ACC112 (cell line): ENCODE measurements around the gene CADM3.

Experiments used
- H2AFZ ChIP-seq: fragments of 200-600 bp; sonication (generic); one replicate; pipeline ENCODE4 v1.6.0; 2017; ENCODE audit warnings: antibody characterized with exemption, low read length; ENCODE audit not compliant: unreplicated experiment
- H3K27ac ChIP-seq: fragments of 200-600 bp; sonication (generic); 2 replicates; pipeline ENCODE4 v1.5.1; 2014; ENCODE audit warnings: low read depth, mild to moderate bottlenecking, antibody characterized with exemption, low read length, moderate library complexity
- H3K27me3 ChIP-seq: fragments of 200-600 bp; sonication (generic); 2 replicates; pipeline ENCODE4 v1.6.1; 2014; ENCODE audit warnings: mild to moderate bottlenecking, antibody characterized with exemption, low read length, moderate library complexity, mixed read lengths; ENCODE audit not compliant: insufficient read depth
- H3K36me3 ChIP-seq: fragments of 200-600 bp; sonication (generic); 2 replicates; pipeline ENCODE4 v1.6.1; 2016; ENCODE audit warnings: mild to moderate bottlenecking, antibody characterized with exemption, low read length, moderate library complexity, mixed read lengths; ENCODE audit not compliant: insufficient read depth
- H3K4me1 ChIP-seq: fragments of 200-600 bp; sonication (generic); one replicate; pipeline ENCODE4 v1.6.1; 2016; ENCODE audit warnings: low read length, mixed read lengths; ENCODE audit not compliant: insufficient read depth, unreplicated experiment, control insufficient read depth
- H3K4me3 ChIP-seq: fragments of 200-600 bp; sonication (generic); 2 replicates; pipeline ENCODE4 v1.5.1; 2014; ENCODE audit warnings: mild to moderate bottlenecking, low read depth, low read length
- H3K79me2 ChIP-seq: fragments of 200-600 bp; sonication (generic); one replicate; pipeline ENCODE4 v1.6.0; 2016; ENCODE audit warnings: low read length; ENCODE audit not compliant: control insufficient read depth, unreplicated experiment, insufficient read depth

Gene CADM3

DNA sequence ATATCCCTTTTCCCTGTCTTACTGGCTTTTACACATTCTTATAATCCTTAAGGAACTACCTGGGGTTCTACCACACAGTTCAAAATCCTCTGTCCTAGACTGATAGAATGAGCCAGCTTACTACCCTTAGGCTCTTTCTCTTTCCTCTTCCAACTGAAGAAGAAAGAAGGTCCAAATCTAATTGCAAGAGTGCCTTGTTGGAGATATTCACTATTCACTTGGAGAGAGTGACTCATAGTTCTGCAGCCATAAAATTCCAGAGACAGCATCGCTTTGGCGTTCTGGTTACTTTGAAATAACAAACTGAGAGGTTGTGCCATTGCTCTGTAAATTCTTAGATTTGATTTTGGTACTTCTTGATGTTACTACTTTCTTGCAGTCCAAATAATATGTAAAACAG is 4.2 kb downstream of the CADM3 start:
- no peaks in the 10 kb centered on the region for H3K4me1 ChIP-seq
- no peak overlapping the region for H2AFZ ChIP-seq
- no peaks in the 10 kb centered on the region for H3K79me2 ChIP-seq
- H3K27me3 ChIP-seq = peaks cover 91% of the 10 kb centered on the region
- H3K36me3 ChIP-seq = no peaks in the 10 kb centered on the region
- no peak overlapping the region for H3K27ac ChIP-seq
- no peak overlapping the region for H3K4me3 ChIP-seq

DNA sequence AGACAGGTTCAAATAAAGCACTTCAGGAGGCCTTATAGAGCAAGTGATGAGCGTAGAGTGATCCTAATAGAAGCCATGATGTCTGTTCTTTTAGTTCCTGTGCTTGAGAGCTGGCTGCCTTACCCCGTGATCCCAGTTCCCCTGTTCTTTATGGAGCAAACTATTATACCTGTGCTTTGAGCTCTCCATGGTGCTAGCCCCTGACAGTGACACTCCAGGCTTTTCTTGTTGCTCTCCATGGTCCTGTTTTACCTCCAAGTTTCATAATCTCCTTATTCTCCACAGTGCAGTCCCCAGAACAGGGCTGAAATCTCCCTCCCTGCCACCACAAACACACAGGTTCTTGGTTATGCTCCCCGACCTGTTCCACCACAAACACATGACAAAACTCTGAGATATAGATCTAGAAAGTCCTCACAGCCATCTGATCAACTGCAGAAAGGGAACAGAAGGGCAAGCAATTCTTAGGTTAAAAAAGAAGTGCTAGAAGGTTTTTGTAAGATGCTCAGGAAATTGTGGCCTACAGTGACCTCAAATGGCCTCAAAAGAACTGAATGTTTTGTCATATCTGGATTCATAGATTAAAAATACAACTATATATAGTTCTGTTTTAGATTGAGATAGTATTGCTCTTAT is 6.0 kb downstream of the CADM3 start:
- Histone ChIP-seq H3K27me3 (peaks cover 91% of the 10 kb centered on the region), H3K27ac (no peak overlapping the region), H3K36me3 (no peaks in the 10 kb centered on the region), H3K4me3 (no peak overlapping the region), H3K4me1 (no peaks in the 10 kb centered on the region), H3K79me2 (no peaks in the 10 kb centered on the region), H2AFZ (no peak overlapping the region)

DNA sequence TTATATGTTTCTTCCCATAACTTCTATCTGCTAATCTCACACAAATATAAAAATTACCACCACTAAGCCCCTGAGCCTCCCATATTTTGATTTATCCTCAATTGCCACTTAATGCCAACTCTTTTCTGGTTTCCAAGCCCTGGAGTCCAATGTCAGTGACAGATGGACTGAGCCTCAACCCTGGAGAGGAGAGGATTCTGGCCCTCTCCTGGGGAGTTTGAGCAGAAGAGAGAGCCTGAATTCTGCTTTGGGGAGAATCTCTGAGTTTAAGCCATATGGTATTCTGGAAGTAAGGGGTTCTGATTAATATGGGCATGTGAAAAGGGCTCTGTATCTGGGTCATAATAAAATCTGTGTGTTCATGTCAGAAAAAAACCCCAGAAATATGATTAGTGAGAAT is 8.5 kb downstream of the CADM3 start:
- H3K4me3 ChIP-seq = no peak overlapping the region
- no peaks in the 10 kb centered on the region for H3K36me3 ChIP-seq
- no peak overlapping the region for H3K27ac ChIP-seq
- peaks cover 91% of the 10 kb centered on the region for H3K27me3 ChIP-seq
- H2AFZ ChIP-seq = no peak overlapping the region
- H3K4me1 ChIP-seq = no peaks in the 10 kb centered on the region
- H3K79me2 ChIP-seq = no peaks in the 10 kb centered on the region

DNA sequence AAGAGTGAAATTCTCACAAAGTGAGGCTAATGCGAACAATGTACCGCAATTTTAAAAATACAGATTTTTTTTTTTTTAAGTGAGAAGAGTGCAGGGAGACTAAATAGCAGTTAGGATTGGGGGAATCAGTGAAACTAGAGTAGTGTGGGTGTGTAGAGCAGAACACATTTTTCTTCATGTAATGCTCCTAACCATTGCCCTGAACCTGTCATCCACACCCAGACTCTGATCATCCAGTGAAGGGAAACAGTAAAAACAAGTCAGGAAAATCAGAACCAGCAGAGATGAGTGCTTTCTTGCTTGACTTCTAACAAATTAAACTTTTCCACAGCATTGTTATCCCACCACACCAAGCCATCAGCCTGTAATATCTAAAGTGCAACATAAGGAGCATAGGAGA is 9.1 kb downstream of the CADM3 start:
- Histone ChIP-seq H3K36me3 (no peaks in the 10 kb centered on the region), H3K27me3 (peaks cover 91% of the 10 kb centered on the region), H2AFZ (no peak overlapping the region), H3K4me1 (no peaks in the 10 kb centered on the region), H3K79me2 (no peaks in the 10 kb centered on the region), H3K27ac (no peak overlapping the region), H3K4me3 (no peak overlapping the region)

DNA sequence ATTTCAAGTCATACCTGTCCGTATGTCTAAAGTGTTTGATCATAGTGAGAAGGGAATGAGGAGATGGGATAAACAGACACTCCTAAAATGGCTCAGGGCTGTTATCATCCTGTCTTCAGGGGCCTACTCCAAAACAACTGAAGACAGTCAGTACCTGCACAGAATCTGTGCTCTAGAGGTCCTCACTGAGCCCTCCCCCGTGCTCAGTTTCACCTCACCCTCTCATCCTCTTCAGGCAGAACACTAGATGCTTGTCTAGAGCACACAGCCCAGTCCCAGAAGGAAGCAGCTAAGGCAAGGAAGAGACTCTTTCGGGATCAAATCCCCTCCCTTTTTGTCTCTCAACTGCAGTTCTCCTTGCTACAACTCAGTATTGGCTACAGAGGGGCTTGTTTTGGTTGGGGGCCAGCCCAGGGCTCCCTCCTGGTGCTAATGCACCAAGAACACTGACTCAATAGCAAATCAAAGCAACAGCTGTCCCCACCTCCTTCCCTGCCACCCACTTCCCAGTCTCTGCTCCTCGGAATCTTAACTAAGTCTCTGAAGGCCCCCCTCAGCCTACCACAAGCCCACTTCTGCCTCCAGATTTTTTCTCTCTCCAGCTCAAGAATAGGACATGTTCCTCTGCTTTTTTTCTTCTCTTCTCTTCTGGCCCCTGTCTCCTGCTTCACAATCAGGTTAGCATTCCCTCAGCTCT is 10.1 kb downstream of the CADM3 start:
- Histone ChIP-seq H3K36me3 (no peaks in the 10 kb centered on the region), H3K79me2 (no peaks in the 10 kb centered on the region), H3K4me1 (no peaks in the 10 kb centered on the region), H3K27ac (no peak overlapping the region), H3K27me3 (peaks cover 91% of the 10 kb centered on the region), H2AFZ (no peak overlapping the region), H3K4me3 (no peak overlapping the region)

DNA sequence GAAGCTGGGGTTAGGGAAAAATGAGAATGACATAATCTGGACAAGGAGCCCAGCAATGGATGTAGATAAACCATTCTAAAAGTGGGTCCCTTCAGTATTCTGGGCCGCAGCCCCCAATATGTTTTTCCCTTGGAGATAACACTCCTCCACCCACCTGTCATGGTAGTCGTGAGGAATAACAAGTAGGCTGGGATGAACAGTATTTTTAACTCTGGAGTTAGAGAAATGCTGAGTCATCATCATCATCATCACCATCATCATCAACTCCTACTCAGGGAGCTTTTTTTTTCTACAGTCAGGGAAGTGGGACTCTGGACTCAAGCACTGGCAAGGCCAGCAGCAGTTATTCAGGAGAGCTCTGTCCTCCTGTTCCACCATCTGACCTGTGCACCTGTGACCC is 12.8 kb downstream of the CADM3 start:
- Histone ChIP-seq H3K4me1 (no peaks in the 10 kb centered on the region), H2AFZ (no peak overlapping the region), H3K36me3 (no peaks in the 10 kb centered on the region), H3K27ac (no peak overlapping the region), H3K27me3 (peaks cover 100% of the 10 kb centered on the region), H3K4me3 (no peak overlapping the region), H3K79me2 (no peaks in the 10 kb centered on the region)

DNA sequence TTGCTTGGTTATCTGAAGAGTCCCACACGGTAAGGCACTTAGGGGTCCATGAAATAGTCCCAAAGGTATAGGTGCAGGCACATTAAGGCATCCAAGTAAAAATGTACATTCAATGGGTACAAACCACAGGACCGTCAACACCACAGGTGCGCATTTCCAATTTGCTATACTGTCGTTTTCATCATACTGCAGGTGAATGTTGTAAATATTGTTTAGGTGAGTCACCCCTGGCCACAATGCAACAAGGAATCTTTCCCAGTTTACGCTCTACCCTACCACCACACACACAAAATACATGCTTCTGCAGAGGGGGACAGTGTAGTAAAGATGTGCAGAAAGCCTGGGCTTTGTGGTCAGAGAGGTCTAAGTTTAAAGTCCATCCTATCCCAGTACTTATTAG is 13.7 kb downstream of the CADM3 start:
- H3K4me1 ChIP-seq = no peaks in the 10 kb centered on the region
- no peak overlapping the region for H3K4me3 ChIP-seq
- peaks cover 100% of the 10 kb centered on the region for H3K27me3 ChIP-seq
- H3K27ac ChIP-seq = no peak overlapping the region
- H3K79me2 ChIP-seq = no peaks in the 10 kb centered on the region
- H3K36me3 ChIP-seq = no peaks in the 10 kb centered on the region
- H2AFZ ChIP-seq = no peak overlapping the region

DNA sequence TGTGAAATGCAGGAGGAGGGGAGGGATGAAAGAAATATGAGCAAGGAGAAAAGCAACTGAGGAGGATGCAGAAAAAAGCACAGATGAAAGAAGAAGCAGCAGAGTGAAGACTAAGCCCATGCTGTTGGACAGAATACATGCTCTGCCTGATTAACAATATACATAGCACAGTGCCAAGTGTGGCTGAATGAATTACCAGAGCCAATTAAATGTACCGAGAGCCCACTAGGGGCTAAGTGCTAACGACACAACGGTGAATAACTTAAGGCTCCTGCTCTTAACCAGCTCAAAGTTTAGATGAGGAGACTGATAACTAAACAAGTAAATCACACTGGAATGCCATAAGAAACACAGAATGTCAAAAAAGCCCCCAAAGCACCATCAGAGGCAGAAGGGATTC is 15.6 kb downstream of the CADM3 start:
- Histone ChIP-seq H3K27ac (no peak overlapping the region), H2AFZ (no peak overlapping the region), H3K4me1 (no peaks in the 10 kb centered on the region), H3K27me3 (peaks cover 100% of the 10 kb centered on the region), H3K4me3 (no peak overlapping the region), H3K79me2 (no peaks in the 10 kb centered on the region), H3K36me3 (no peaks in the 10 kb centered on the region)

DNA sequence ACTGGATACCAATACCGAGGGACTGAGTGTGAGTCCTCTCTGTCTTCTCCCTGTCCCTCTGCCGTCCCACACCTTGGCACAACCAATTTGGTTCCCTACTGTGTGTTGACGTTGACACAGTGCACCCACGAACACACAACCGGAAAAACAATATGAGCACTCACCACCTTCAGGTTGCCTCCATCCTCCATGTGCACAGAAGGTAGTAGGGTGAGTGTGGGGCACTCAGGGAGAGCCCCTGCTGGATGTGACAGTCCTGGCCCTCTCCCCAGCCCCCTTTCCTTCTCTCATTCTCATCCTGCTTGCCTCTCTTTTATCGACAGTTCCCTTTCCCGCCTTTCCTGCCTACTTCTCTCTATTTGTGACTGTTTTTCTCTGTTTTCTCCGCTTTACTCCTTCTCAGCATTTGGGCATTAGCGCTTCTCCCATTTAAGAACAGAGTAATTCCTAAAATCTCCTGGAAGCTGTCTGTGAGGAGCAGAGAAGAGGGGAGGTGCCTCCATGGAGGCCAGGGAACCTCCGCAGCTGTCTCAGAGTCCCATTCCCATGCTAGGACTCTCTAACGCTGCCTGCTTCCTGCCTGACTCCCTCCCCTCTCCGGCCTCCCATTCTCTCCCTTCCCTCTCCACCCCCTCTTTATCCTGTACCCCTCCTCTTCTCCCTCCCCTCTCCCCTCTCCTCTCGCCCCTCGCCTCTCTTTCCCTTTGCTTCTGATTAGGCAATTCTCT is 16.4 kb downstream of the CADM3 start:
- Histone ChIP-seq H3K36me3 (no peaks in the 10 kb centered on the region), H3K27ac (no peak overlapping the region), H3K79me2 (no peaks in the 10 kb centered on the region), H3K4me1 (no peaks in the 10 kb centered on the region), H3K27me3 (peaks cover 100% of the 10 kb centered on the region), H3K4me3 (peak overlapping the region; percentile 59), H2AFZ (no peak overlapping the region)

DNA sequence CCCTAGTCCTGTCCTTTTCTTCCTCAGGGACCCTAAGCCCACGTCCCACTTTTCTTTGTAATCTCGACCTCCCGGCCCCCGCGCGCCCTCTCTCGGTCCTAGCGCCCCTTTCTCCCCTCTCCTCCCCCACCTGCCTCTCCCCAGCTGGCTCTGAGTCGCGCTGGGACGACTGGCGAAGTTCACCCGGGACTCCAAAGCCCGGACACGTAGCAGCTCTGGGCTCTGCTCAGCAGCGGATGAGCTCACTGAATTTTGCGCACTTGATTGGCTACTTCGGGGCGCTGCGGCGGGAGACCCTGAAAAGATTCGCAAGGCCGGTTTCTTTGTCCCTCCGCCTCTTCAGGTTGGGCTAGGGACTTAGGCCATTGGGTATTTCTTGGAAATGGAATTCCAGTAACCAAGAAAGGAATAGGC is 17.0 kb downstream of the CADM3 start:
- H3K27ac ChIP-seq = no peak overlapping the region
- H3K4me3 ChIP-seq = peak overlapping the region; percentile 59
- no peak overlapping the region for H2AFZ ChIP-seq
- no peaks in the 10 kb centered on the region for H3K79me2 ChIP-seq
- H3K36me3 ChIP-seq = no peaks in the 10 kb centered on the region
- peaks cover 100% of the 10 kb centered on the region for H3K27me3 ChIP-seq
- no peaks in the 10 kb centered on the region for H3K4me1 ChIP-seq

DNA sequence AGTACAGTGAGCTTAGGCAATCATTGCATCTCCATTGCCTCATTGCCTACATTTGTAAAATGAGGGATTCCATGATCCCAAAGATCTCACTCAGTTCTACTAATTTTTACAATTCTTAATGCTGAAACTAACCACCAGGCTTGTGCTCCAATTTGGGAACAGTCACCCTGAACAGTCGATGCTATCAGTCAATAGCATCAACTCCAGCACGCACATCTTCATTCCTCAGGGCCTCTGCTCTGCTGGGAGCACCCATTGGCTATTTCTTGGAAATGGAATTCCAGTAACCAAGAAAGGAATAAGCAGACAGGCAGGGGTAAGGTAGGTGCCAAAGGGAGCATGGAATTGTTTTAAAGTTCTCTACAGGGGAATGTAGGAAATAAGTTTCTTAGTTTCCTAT is 19.0 kb downstream of the CADM3 start:
- no peak overlapping the region for H3K4me3 ChIP-seq
- peaks cover 97% of the 10 kb centered on the region for H3K27me3 ChIP-seq
- no peak overlapping the region for H2AFZ ChIP-seq
- no peaks in the 10 kb centered on the region for H3K36me3 ChIP-seq
- H3K79me2 ChIP-seq = no peaks in the 10 kb centered on the region
- no peak overlapping the region for H3K27ac ChIP-seq
- H3K4me1 ChIP-seq = no peaks in the 10 kb centered on the region
